Fibroblast of mammary gland (primary cell): ENCODE results near the gene TUBA3E.
"Not testable (repeated sequence)": the region's sequence is repeated elsewhere in the genome, so short reads cannot be mapped to it uniquely, and the experiment has no call there.

Experiments
- DNase-seq: peaks from one replicate; pipeline ENCODE4 v3.0.0-alpha.2; 2010; ENCODE audit warnings: low read depth
- H3K4me3 ChIP-seq: 2 replicates; pipeline ENCODE4 v1.5.1; 2011; ENCODE audit warnings: low read depth, mild to moderate bottlenecking, low read length, moderate library complexity; ENCODE audit not compliant: control insufficient read depth
- CTCF ChIP-seq: conservative IDR thresholded peaks from 2 replicates; pipeline ENCODE4 v1.5.1; 2011; ENCODE audit warnings: low read depth, low read length, inconsistent platforms; ENCODE audit not compliant: control insufficient read depth, insufficient read depth

The TUBA3E gene

GRCh38 chr2:130162968-130163367, 35.3 kb downstream of the TUBA3E start:
- no peak for DNase-seq
- no peak overlapping the region for H3K4me3 ChIP-seq
- no peak for TF ChIP-seq CTCF

- H3K4me3 ChIP-seq, DNase-seq: not testable (repeated sequence)
Measured at GRCh38 chr2:130162486-130162885, 35.8 kb downstream of the TUBA3E start.

- not testable (repeated sequence) for DNase-seq, H3K4me3 ChIP-seq
Measured at GRCh38 chr2:130160838-130161705, 37.2 kb downstream of the TUBA3E start.

GRCh38 chr2:130160131-130160530, 38.1 kb downstream of the TUBA3E start:
- no peak overlapping the region for H3K4me3 ChIP-seq
- no peak for TF ChIP-seq CTCF
- DNase-seq, result no peak

GRCh38 chr2:130159376-130159775, 38.9 kb downstream of the TUBA3E start:
- not testable (repeated sequence) for H3K4me3 ChIP-seq, DNase-seq

GRCh38 chr2:130158631-130159030, 39.6 kb downstream of the TUBA3E start:
- no peak overlapping the region for H3K4me3 ChIP-seq
- no peak for TF ChIP-seq CTCF
- no peak for DNase-seq

- not testable (repeated sequence) for H3K4me3 ChIP-seq
- DNase-seq, result peak; percentile 38
Measured at GRCh38 chr2:130157825-130158514, 40.3 kb downstream of the TUBA3E start.

GRCh38 chr2:130157354-130157753, 40.9 kb downstream of the TUBA3E start:
- not testable (repeated sequence) for DNase-seq

DNA sequence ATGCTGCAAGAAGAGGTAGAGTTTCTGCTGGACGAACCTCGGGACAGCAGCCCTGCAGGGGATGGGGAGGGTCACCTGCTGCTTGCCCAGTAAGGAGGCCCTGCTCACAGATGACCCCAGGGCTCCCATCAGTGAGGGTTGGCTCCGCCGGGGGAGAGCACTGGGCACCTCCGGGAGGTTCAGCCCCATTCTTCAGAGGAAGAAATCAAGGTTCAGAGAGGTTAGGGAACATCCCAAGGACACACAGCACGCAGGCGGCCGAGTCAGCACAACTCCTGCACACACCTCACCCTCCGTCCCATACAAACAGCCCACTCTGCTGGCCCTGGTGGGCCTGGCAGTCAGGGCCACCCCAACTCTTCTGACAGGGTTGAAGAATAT, 41.6 kb downstream of the TUBA3E start:
- no peak for DNase-seq
- H3K4me3 ChIP-seq, result no peak overlapping the region
- no peak for TF ChIP-seq CTCF

More at GRCh38 chr2:130157354-130157753, 40.9 kb downstream of the TUBA3E start:
- H3K4me3 ChIP-seq, result not testable (repeated sequence)
